H9 (cell line): Measurements from ENCODE around the gene NF1. TPM values are rescaled to one million over a fixed set of nuclear protein-coding genes. Genes with fewer than 3 reads are reported as not detected.

Experiments used
- DNase-seq: peaks from one replicate; pipeline ENCODE4 v3.0.0-alpha.2; 2017
- H2AFZ ChIP-seq: one replicate; pipeline ENCODE4 v1.6.1; 2013; ENCODE audit warnings: mild to moderate bottlenecking, low read length, control low read depth, moderate library complexity
- H2AK5ac ChIP-seq: 2 replicates; pipeline ENCODE4 v1.6.1; 2013; ENCODE audit warnings: low read length, control low read depth, mixed read lengths; ENCODE audit not compliant: insufficient read length
- H2BK120ac ChIP-seq: one replicate; pipeline ENCODE4 v1.6.1; 2013; ENCODE audit warnings: low read depth, mild to moderate bottlenecking, low read length, control low read depth, inconsistent platforms; ENCODE audit not compliant: poor library complexity, severe bottlenecking
- H2BK12ac ChIP-seq: 2 replicates; pipeline ENCODE4 v1.6.1; 2013; ENCODE audit warnings: low read length, control low read depth, mixed read lengths, low read depth; ENCODE audit not compliant: insufficient read length
- H2BK15ac ChIP-seq: 2 replicates; pipeline ENCODE4 v1.6.1; 2013; ENCODE audit warnings: low read depth, low read length, control low read depth
- H2BK20ac ChIP-seq: one replicate; pipeline ENCODE4 v1.6.1; 2013; ENCODE audit warnings: low read depth, mild to moderate bottlenecking, low read length, control low read depth, inconsistent platforms; ENCODE audit not compliant: poor library complexity, severe bottlenecking
- H2BK5ac ChIP-seq: 2 replicates; pipeline ENCODE4 v1.6.1; 2013; ENCODE audit warnings: low read length, control low read depth, mixed read lengths; ENCODE audit not compliant: insufficient read length
- H3K14ac ChIP-seq: 2 replicates; pipeline ENCODE4 v1.6.1; 2013; ENCODE audit warnings: low read length, control low read depth; ENCODE audit not compliant: insufficient read depth
- H3K18ac ChIP-seq: 2 replicates; pipeline ENCODE4 v1.6.1; 2013; ENCODE audit warnings: low read depth, mild to moderate bottlenecking, mixed read lengths, low read length, control low read depth; ENCODE audit not compliant: insufficient read length
- H3K23ac ChIP-seq: 2 replicates; pipeline ENCODE4 v1.6.1; 2013; ENCODE audit warnings: low read length, control low read depth, mixed read lengths, low read depth; ENCODE audit not compliant: insufficient read length
- H3K23me2 ChIP-seq: 2 replicates; pipeline ENCODE4 v1.6.1; 2013; ENCODE audit warnings: low read depth, mild to moderate bottlenecking, mixed read lengths, low read length, control low read depth; ENCODE audit not compliant: insufficient read length, poor library complexity, severe bottlenecking
- H3K27ac ChIP-seq: 2 replicates; pipeline ENCODE4 v1.5.1; 2013; ENCODE audit warnings: low read length, control low read depth, mixed read lengths, low read depth; ENCODE audit not compliant: insufficient read length
- H3K27me3 ChIP-seq: 2 replicates; pipeline ENCODE4 v1.6.1; 2013; ENCODE audit warnings: low read length, control low read depth, inconsistent platforms; ENCODE audit not compliant: insufficient read depth
- H3K4ac ChIP-seq: 2 replicates; pipeline ENCODE4 v1.6.1; 2013; ENCODE audit warnings: low read depth, mild to moderate bottlenecking, control low read depth, inconsistent platforms, low read length, moderate library complexity
- H3K4me1 ChIP-seq: 2 replicates; pipeline ENCODE4 v1.6.1; 2013; ENCODE audit warnings: low read length, control low read depth, inconsistent platforms; ENCODE audit not compliant: insufficient read depth
- H3K4me2 ChIP-seq: 2 replicates; pipeline ENCODE4 v1.6.1; 2013; ENCODE audit warnings: low read length, control low read depth, mixed read lengths; ENCODE audit not compliant: insufficient read length, insufficient read depth
- H3K56ac ChIP-seq: 2 replicates; pipeline ENCODE4 v1.6.1; 2013; ENCODE audit warnings: low read depth, mild to moderate bottlenecking, mixed read lengths, low read length, control low read depth; ENCODE audit not compliant: insufficient read length
- H3K79me1 ChIP-seq: 2 replicates; pipeline ENCODE4 v1.6.1; 2013; ENCODE audit warnings: low read depth, mild to moderate bottlenecking, moderate library complexity, low read length, control low read depth, inconsistent platforms; ENCODE audit not compliant: insufficient read depth, poor library complexity, severe bottlenecking
- H3K79me2 ChIP-seq: 2 replicates; pipeline ENCODE4 v1.6.1; 2013; ENCODE audit warnings: low read length, control low read depth, inconsistent platforms; ENCODE audit not compliant: insufficient read depth
- H3K9ac ChIP-seq: 2 replicates; pipeline ENCODE4 v1.6.1; 2013; ENCODE audit warnings: low read length, control low read depth, mixed read lengths; ENCODE audit not compliant: insufficient read length; ENCODE audit errors: extremely low read depth
- H3K9me3 ChIP-seq: one replicate; pipeline ENCODE4 v1.6.1; 2013; ENCODE audit warnings: low read depth, low read length, inconsistent platforms; ENCODE audit not compliant: control insufficient read depth
- H3T11ph ChIP-seq: one replicate; pipeline ENCODE4 v1.6.1; 2013; ENCODE audit warnings: mild to moderate bottlenecking, low read length, control low read depth, inconsistent platforms
- H4K20me1 ChIP-seq: one replicate; pipeline ENCODE4 v1.6.1; 2013; ENCODE audit not compliant: control insufficient read depth, insufficient read length, insufficient read depth
- H4K5ac ChIP-seq: 2 replicates; pipeline ENCODE4 v1.6.1; 2013; ENCODE audit warnings: low read depth, mild to moderate bottlenecking, mixed read lengths, low read length, control low read depth; ENCODE audit not compliant: insufficient read length
- H4K8ac ChIP-seq: replicated peaks from 2 replicates; pipeline ENCODE4 v1.6.1; 2013; ENCODE audit warnings: low read length, control low read depth, mixed read lengths, low read depth; ENCODE audit not compliant: insufficient read length
- H4K91ac ChIP-seq: 2 replicates; pipeline ENCODE4 v1.6.1; 2013; ENCODE audit warnings: low read depth, mild to moderate bottlenecking, moderate library complexity, mixed read lengths, low read length, control low read depth; ENCODE audit not compliant: insufficient read length
- H3K27ac Mint-ChIP-seq, 3 experiments: 2 replicates in 2 of 3; 3 replicates in 1 of 3; pipeline ENCODE4 v1.8.0; 2020 to 2021; ENCODE audit warnings: mixed read lengths in 3 of 3, mild to moderate bottlenecking in 1 of 3, moderate library complexity in 1 of 3
- H3K27me3 Mint-ChIP-seq: 2 replicates; pipeline ENCODE4 v1.8.0; 2021; ENCODE audit warnings: low read depth, mild to moderate bottlenecking, moderate library complexity, mixed read lengths
- H3K36me3 Mint-ChIP-seq, 3 experiments: 2 replicates in 2 of 3; 3 replicates in 1 of 3; pipeline ENCODE4 v1.8.0; 2020 to 2021; ENCODE audit warnings: low read depth in 3 of 3, mixed read lengths in 3 of 3; ENCODE audit not compliant: insufficient read depth in 1 of 3
- H3K4me1 Mint-ChIP-seq, 2 experiments: 2 replicates each; pipeline ENCODE4 v1.8.0; 2020; ENCODE audit warnings: mixed read lengths in 2 of 2
- H3K4me3 Mint-ChIP-seq, 2 experiments: 2 replicates in 1 of 2; 3 replicates in 1 of 2; pipeline ENCODE4 v1.8.0; 2020 to 2021; ENCODE audit warnings: mild to moderate bottlenecking in 2 of 2, mixed read lengths in 2 of 2, moderate library complexity in 1 of 2
- H3K9me3 Mint-ChIP-seq, 2 experiments: 2 replicates in 1 of 2; 3 replicates in 1 of 2; pipeline ENCODE4 v1.8.0; 2020; ENCODE audit warnings: mild to moderate bottlenecking in 2 of 2, mixed read lengths in 2 of 2, moderate library complexity in 1 of 2
- CTCF ChIP-seq: fragments of 200-600 bp; sonication (generic); conservative IDR thresholded peaks from 3 replicates; pipeline ENCODE4 v1.8.0; 2021; ENCODE audit warnings: antibody characterized with exemption, mild to moderate bottlenecking
- WGBS: extraction: QIAGEN DNeasy Blood & Tissue Kit; methylation state at CpG from one replicate; pipeline ENCODE4 v1.1.7; 2013; ENCODE audit warnings: missing lambda C conversion rate, low lambda C conversion rate, mixed read lengths; ENCODE audit not compliant: insufficient read length; ENCODE audit errors: extremely low coverage; 5-methylcytosine and 5-hydroxymethylcytosine counted together
- total RNA-seq: library from RNA; stranded (reverse); gene quantifications from 2 replicates; pipeline ENCODE4 v1.2.1, GENCODE V29; 2021

NF1 gene
- total RNA-seq, 1 experiment from 2014 or later, result 38.1 TPM

- Histone ChIP-seq H3K27me3 (no peaks in the 10 kb centered on the region; the same call in 1 of the 2 replicates), H2BK20ac (no peak overlapping the region), H2AFZ (no peak overlapping the region), H3K79me2 (no peaks in the 10 kb centered on the region), H3T11ph (no peak overlapping the region), H3K27ac (no peak overlapping the region), H4K91ac (no peak overlapping the region), H3K4me1 (peaks cover 2% of the 10 kb centered on the region; the same call in 1 of the 2 replicates), H2BK120ac (no peak overlapping the region), H4K20me1 (peaks cover 3% of the 10 kb centered on the region), H3K18ac (no peak overlapping the region), H3K4me2 (no peak overlapping the region), H2BK15ac (no peak overlapping the region), H3K9me3 (no peaks in the 10 kb centered on the region), H4K5ac (no peak overlapping the region), H3K4ac (no peak overlapping the region), H3K9ac (no peak overlapping the region), H3K23me2 (peaks cover 13% of the 10 kb centered on the region), H2AK5ac (no peak overlapping the region), H2BK5ac (no peak overlapping the region), H3K14ac (no peak overlapping the region), H3K23ac (no peak overlapping the region), H3K79me1 (no peaks in the 10 kb centered on the region), H2BK12ac (no peak overlapping the region), H3K56ac (no peak overlapping the region), H4K8ac (no peak overlapping the region)
- no peak for TF ChIP-seq CTCF
- Mint-ChIP-seq H3K9me3 (no peaks in the 10 kb centered on the region), H3K36me3 (peaks cover 0 to 1% (median 0%) of the 10 kb centered on the region in 3 experiments; a peak in 2 of 7 replicates), H3K4me1 (peaks cover 11 to 12% of the 10 kb centered on the region in 2 experiments), H3K27ac (no peak overlapping the region), H3K27me3 (peaks cover 44% of the 10 kb centered on the region), H3K4me3 (0 out of 5 replicates have a peak overlapping the region, but pooled peaks of 1 of the 2 experiments have one; percentile 8)
- no CpG with 5 or more reads among the region's 11 CpGs for WGBS
- DNase-seq, result peak; percentile 85
These were observed 299.8 kb downstream of the NF1 start for GRCh38 chr17:31394544-31394943.
